Umbilical cord (tissue), 2 donors: ENCODE measurements around the gene FARSB. TPM values are rescaled to one million over a fixed set of nuclear protein-coding genes. Genes with fewer than 3 reads are reported as not detected.
"Not testable (repeated sequence)": the region's sequence is repeated elsewhere in the genome, so short reads cannot be mapped to it uniquely, and the experiment has no call there.

Experiments
- DNase-seq: peaks from one replicate; pipeline ENCODE4 v3.0.0-alpha.2; 2015; ENCODE audit warnings: low spot score
- total RNA-seq: library from RNA; depleted of rRNA; stranded (reverse); fragments of >200 nt; gene quantifications from one replicate; pipeline ENCODE4 v1.2.3, GENCODE V29; 2014; ENCODE audit warnings: low replicate concordance; ENCODE audit not compliant: insufficient read depth

Gene FARSB
- total RNA-seq, 1 donor from 2014 or later: 12.0 TPM

GRCh38 chr2:222608081-222608480, 47.8 kb downstream of the FARSB start:
- no peak for DNase-seq

GRCh38 chr2:222606306-222606705, 49.6 kb downstream of the FARSB start:
- peak; percentile 12 for DNase-seq

GRCh38 chr2:222604749-222605515, 51.0 kb downstream of the FARSB start:
- peak; percentile 4 for DNase-seq

- DNase-seq: no peak
Measured at GRCh38 chr2:222603501-222603900, 52.4 kb downstream of the FARSB start.

GRCh38 chr2:222598611-222599010, 57.3 kb downstream of the FARSB start:
- no peak for DNase-seq

DNA sequence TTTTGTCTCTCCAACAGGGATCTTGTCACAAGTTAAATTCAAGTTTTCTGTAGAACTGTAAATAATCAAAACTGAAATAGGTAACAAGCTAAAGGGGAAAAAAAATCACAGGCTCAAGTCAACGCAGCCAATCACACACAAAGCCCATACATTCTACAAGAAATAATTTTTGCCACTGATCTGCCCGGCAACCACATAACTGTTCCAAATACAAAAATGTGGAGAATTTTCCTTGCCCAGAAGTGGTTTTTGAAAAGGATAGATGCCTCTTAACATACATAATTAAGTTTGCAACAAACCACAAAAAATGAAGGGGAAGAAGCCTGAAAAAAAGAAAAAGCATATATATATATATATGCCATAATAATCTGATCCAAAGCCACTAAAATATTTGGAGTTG, 60.3 kb downstream of the FARSB start:
- no peak for DNase-seq

GRCh38 chr2:222594679-222595078, 61.2 kb downstream of the FARSB start:
- peak; percentile 30 for DNase-seq

DNA sequence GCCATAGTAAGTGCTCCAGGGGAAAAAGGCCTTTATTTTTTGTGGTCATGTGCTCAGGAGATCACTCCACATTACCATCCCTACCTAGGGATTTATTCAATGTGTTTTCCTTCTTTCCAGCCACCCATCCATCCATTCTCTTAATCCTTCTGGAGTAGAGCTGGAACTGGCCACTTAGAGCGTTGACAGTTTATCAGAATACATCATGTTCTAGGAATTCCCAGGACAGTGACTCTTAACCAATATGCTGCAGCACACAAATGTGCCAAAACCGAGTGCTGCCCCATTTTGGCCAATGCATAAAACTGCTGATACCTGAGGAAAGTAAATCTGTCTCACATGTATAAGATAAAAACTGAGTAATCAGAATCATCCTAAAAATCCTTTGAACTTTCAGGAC, 63.7 kb downstream of the FARSB start:
- no peak for DNase-seq

- no peak for DNase-seq
Measured at GRCh38 chr2:222591661-222592060, 64.2 kb downstream of the FARSB start.

DNA sequence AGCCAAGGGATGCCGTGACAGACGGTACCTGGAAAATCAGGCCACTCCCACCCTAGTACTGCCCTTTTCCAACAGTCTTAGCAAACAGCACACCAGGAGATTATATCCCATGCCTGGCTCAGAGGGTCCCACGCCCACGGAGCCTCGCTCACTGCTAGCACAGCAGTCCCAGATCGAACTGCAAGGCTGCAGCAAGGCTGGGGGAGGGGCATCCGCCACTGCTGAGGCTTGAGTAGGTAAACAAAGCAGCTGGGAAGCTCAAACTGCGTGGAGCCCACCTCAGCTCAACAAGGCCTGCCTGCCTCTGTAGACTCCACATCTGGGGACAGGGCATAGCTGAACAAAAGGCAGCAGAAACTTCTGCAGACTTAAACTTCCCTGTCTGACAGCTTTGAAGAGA, 71.3 kb downstream of the FARSB start:
- not testable (repeated sequence) for DNase-seq

GRCh38 chr2:222582928-222583327, 73.0 kb downstream of the FARSB start:
- DNase-seq: no peak

- no peak for DNase-seq
Measured at GRCh38 chr2:222577341-222577740, 78.6 kb downstream of the FARSB start.

DNA sequence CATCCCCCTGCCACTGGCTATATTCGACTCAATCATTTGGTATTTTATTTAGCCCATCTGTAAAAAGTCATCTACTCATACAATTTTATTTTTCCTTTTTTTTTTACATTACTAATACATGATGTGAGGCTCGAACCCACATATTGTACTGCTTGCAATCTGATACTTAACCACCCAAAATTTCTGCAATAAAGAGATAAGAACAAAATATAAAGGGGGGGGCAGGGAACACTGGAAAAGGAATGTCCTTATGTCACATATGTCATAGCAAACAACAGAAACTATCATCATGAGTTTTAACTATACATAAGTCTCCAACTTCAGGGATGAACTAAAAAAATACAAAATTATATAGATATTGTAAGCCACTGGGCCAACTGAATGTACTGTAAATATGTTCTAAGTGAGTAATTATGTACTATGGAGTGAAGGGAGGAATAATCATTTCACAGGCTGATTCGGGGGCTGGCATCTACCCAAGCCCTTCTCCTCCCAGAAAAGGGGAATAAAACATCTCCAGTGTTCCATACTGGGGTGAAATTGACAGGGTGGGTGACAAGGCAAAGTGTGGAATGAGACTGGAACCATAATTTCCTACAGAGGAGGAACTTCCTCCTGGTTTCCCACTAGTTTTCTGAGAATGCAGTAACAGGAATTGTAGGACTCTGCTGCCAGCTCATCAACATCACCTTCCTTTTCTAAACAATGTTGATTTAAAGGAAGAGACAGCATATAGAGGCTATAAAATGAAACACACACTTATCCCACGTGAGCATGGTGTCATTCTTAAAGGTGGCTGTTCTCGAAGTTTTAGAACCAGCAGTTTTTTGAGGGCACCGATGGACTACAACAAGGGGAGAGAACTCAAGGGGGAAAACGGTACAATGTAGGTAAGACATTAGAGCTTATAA, 79.5 kb downstream of the FARSB start:
- DNase-seq: no peak

- DNase-seq: peak; percentile 30
Measured at GRCh38 chr2:222575618-222576017, 80.3 kb downstream of the FARSB start.

DNA sequence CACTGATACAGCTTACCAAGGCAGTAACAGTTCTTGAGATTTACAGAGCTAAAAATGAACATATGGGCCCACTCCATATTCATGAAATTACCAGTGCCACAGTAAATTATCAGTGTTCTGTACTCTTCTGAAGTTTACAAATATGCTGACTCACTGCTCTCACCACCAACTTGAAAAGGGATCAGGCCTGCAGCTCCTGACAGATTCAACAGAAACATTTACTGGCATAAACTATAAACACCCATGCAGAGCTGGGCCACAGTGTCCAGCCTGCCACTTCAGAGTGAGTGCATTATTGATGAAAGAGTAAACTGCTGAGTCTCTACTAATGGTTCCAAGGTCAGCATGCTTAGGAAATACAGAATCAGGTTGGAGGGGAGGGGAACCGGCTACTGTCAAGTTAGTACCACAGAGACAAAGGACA, 83.1 kb downstream of the FARSB start:
- DNase-seq: peak; percentile 67

GRCh38 chr2:222572264-222572721, 83.6 kb downstream of the FARSB start:
- no peak for DNase-seq

DNA sequence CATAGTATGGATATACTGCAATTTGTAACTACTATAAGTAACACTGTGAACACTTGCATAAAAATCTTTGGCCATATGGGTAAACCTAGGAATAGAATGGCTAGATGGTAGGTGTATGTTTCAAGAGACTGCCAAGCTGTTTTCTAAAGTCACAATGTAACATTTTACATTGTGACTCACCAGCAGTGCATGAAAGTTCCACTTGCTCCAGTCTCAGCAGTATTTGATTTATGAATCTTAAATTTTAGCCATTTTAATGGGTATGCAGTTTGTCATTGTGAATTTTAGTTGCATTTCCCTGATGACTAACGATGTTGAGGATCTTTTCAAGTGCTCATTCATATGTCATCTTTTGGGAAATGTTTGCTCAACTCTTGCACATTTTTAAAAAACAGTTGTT, 86.1 kb downstream of the FARSB start:
- no peak for DNase-seq

- no peak for DNase-seq
Measured at GRCh38 chr2:222568865-222569264, 87.0 kb downstream of the FARSB start.

DNA sequence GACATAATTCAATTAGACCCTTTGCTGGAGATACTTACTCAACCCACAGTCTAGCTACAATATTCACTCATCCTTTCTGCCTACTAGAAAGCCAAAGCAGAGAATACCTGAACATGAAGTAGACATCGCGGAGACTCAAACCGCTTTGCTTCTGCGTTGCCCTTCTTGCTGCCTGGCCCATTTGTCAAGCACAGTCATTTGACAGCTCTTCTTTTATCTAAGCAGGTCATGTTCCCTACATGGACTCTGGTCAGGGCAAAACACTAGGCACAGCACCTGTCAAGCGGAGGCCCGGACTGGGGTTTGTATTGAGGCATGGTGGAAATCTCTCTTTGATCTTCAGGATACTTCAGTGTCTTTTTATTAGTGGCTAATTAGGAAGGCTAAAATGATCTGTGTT, 89.7 kb downstream of the FARSB start:
- DNase-seq: no peak

DNA sequence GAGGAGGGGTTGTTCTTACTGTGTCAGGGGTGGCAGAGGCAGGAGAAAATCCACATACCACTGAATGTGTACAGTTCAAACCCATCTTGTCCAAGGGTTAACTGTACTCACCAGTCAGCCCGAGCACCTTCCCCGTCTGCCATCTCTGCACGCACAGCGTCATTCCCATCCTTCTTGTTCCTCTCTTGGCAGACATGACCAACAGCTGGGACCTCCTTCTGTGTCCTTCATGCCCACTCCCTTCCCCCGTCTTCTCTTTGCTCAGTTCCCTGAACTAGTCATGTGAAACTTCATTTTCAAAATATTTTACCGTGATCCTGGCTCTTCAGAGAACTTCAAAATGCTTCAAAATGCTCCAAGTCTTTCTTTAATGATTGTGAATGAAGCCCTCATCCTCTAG, 92.0 kb downstream of the FARSB start:
- DNase-seq: no peak

GRCh38 chr2:222563106-222563718, 92.7 kb downstream of the FARSB start:
- DNase-seq: no peak
